ENCODE results near the gene PLEKHA7.

The PLEKHA7 gene

DNA sequence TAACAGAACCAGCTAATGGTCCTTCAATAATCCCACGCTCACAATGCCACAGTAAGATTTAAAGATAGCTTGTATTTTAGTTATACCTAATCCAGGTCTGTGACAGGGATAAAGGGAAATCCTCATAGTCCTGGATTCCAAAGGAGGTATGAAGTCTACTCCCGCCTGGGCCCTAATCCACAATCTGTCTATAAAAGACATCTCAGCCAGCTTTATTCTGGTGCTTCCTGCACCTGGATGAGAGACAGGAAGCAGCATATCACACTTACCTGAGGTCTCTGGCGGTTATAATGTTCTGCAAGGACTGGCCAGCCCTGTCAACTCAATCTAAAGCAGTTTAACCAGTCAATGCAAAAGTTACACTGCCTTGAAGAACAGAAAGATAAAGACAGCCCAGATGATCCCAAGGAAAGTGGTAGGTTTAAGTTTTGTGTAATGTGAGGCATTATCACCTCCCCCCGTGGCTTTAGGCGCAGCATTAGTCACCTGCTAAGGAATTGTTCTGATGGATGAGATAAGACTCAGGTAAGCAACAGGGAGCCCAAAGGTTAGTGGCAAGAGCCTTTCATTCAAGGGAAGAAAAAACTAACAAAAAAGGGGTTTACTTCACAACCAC is 57.6 kb downstream of the PLEKHA7 start:
- intact Hi-C loops (cut with DNase I; ENCODE audit: low total_unique reads), result no loop called here
- DNase-seq, result no peak
- Histone ChIP-seq H3K27ac (no peak overlapping the region), H3K4me3 (no peak overlapping the region), H3K9me3 (no peaks in the 10 kb centered on the region), H3K27me3 (no peaks in the 10 kb centered on the region), H3K4me1 (peaks cover 0 to 3% (median 0%) of the 10 kb centered on the region in 4 donors), H3K36me3 (no peaks in the 10 kb centered on the region)
- TF ChIP-seq, protein P1, sequence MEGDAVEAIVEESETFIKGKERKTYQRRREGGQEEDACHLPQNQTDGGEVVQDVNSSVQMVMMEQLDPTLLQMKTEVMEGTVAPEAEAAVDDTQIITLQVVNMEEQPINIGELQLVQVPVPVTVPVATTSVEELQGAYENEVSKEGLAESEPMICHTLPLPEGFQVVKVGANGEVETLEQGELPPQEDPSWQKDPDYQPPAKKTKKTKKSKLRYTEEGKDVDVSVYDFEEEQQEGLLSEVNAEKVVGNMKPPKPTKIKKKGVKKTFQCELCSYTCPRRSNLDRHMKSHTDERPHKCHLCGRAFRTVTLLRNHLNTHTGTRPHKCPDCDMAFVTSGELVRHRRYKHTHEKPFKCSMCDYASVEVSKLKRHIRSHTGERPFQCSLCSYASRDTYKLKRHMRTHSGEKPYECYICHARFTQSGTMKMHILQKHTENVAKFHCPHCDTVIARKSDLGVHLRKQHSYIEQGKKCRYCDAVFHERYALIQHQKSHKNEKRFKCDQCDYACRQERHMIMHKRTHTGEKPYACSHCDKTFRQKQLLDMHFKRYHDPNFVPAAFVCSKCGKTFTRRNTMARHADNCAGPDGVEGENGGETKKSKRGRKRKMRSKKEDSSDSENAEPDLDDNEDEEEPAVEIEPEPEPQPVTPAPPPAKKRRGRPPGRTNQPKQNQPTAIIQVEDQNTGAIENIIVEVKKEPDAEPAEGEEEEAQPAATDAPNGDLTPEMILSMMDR (IDR thresholded peaks at IDR 0.05), result no peak

DNA sequence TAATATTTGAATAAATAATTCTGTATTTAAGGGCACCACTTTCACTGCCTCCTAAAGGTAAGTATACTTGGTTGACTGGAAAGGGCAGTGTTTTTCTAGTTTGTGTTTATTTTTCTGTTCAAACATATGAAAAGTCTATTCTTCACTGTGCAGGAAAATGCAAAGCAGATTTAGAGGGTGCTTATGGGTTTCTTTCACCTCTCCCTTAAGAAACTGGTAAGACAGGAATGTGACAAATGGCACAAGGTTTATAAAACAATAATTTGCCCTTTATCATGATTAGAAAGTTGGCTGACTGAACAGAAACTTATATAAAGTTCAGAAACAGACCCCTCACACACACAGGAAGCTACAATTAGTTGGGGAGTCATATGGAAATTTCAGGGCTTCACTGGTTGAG is 60.6 kb downstream of the PLEKHA7 start:
- Histone ChIP-seq H3K27ac (no peak overlapping the region), H3K27me3 (no peaks in the 10 kb centered on the region), H3K4me3 (no peak overlapping the region), H3K36me3 (no peaks in the 10 kb centered on the region), H3K4me1 (no peaks in the 10 kb centered on the region), H3K9me3 (no peaks in the 10 kb centered on the region)
- DNase-seq, result no peak
- TF ChIP-seq, protein P1 (IDR thresholded peaks at IDR 0.05), result no peak
- intact Hi-C loops (cut with DNase I; ENCODE audit: low total_unique reads), result no loop called here

DNA sequence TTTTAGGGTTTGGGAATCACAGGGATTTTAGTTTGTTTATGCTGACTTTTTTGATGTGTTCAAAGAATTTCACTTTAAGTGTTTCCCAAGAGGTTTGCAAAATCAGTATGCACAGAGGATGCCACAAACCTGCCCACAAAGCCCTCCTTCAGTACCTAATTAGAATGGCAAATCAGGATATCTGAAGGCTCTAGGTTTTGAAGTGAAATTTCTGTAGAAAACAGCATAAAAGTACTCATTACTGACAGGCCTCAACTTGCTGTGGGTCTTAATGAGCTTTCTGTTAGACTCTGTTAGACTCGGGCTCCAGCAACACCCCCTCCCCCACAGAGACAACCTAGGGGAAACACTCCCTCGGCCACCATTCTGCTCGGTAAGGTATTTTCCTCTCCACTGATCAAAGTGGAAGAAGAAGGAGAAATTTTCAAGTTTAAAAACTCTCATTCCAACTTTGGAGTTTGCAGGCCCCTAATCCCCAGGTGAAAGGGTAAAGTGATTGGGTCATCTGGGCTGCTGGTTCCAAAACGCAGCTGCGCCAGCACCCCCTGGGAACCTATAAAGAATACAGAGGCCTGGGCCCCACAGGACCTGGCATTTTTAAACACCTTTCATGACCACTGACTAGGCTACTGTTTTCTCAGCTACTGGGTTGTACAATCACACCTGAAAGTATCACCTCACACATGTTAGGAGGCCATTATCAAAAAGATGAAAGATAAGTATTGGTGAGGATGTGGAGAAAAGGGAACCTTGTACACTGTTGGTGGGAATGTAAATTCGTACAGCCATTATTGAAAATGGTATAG is 67.5 kb downstream of the PLEKHA7 start:
- no peak for DNase-seq
- Histone ChIP-seq H3K27ac (no peak overlapping the region), H3K36me3 (no peaks in the 10 kb centered on the region), H3K9me3 (no peaks in the 10 kb centered on the region), H3K4me3 (no peak overlapping the region), H3K4me1 (no peaks in the 10 kb centered on the region), H3K27me3 (no peaks in the 10 kb centered on the region)
- TF ChIP-seq, protein P1 (IDR thresholded peaks at IDR 0.05), result no peak
- intact Hi-C loops (cut with DNase I; ENCODE audit: low total_unique reads), result no loop called here

DNA sequence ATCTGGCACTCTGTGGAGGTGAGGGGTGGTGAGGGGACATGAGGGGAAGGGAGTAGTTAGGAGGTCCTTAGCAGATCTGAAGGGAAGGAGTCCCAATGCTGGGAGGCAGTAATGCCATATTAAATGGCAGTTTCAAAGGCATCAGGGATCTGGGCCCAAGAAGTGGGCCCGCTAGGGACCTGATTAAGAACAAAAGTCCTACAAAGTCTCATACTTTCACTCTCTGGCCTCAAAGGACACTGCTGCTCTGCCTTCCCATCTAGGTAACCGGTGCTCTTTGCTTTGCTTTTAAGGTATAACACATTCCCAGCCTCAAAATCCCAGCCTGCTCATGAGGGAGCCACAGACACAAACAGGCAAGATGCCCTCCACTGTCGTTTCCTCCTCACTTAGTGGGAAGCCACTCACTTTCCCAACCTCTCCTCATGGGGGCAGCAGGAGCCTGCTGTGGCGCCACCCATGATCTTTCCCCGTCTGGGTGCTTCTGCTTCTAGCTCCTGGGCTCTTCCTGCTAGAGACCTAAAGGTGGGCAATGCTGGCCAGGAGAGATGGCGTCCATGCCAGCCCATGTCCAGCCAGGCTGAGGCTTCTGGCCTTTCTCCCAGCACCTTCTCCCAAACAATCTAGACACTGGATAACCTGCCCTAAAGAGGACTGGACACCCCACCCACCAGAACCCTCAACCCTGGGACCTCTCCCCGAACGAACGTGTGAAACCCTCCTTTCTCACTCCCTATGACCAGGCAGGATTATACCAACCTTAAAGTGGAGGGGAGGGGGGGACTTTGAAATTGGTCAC is 68.3 kb downstream of the PLEKHA7 start:
- intact Hi-C loops (cut with DNase I; ENCODE audit: low total_unique reads), result no loop called here
- Histone ChIP-seq H3K9me3 (no peaks in the 10 kb centered on the region), H3K27ac (no peak overlapping the region), H3K27me3 (no peaks in the 10 kb centered on the region), H3K4me3 (no peak overlapping the region), H3K36me3 (no peaks in the 10 kb centered on the region), H3K4me1 (no peaks in the 10 kb centered on the region)
- DNase-seq, result no peak
- TF ChIP-seq, protein P1 (IDR thresholded peaks at IDR 0.05), result peak; percentile 25 to 38

DNA sequence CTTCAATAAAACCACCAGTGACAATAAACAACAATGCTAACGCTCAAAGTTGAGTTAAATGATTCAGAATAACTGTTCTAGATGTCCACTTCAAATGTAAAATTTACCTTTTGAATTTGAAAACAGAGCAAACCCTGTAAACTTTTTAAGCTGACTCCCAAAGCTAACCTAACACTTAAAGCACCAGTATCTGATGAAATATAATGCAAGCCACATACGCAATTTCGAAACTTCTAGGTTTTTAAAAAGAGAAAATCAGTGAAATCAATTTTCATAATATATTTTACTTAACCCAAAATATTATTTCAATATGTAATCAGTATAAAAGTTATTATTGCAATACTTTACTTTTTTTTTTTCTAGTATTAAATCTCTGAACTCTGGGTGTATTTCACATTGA is 71.3 kb downstream of the PLEKHA7 start:
- Histone ChIP-seq H3K9me3 (no peaks in the 10 kb centered on the region), H3K27ac (no peak overlapping the region), H3K36me3 (no peaks in the 10 kb centered on the region), H3K4me1 (no peaks in the 10 kb centered on the region), H3K27me3 (no peaks in the 10 kb centered on the region), H3K4me3 (no peak overlapping the region)
- TF ChIP-seq, protein P1 (IDR thresholded peaks at IDR 0.05), result no peak
- intact Hi-C loops (cut with DNase I; ENCODE audit: low total_unique reads), result no loop called here
- no peak for DNase-seq

Data from tibial artery (tissue), 4 donors.